HG02970 (cell line): ENCODE results near the gene UBE2E3.
"Not testable (repeated sequence)": the region's sequence is repeated elsewhere in the genome, so short reads cannot be mapped to it uniquely, and the experiment has no call there.

Experiments
- ATAC-seq: cut with Tn5 transposase; IDR thresholded peaks from one replicate; pipeline ENCODE4 v1.9.1; 2021; ENCODE audit warnings: mild to moderate bottlenecking, moderate library complexity, moderate number of reproducible peaks; ENCODE audit not compliant: unreplicated experiment, low FRiP score

UBE2E3 gene

DNA sequence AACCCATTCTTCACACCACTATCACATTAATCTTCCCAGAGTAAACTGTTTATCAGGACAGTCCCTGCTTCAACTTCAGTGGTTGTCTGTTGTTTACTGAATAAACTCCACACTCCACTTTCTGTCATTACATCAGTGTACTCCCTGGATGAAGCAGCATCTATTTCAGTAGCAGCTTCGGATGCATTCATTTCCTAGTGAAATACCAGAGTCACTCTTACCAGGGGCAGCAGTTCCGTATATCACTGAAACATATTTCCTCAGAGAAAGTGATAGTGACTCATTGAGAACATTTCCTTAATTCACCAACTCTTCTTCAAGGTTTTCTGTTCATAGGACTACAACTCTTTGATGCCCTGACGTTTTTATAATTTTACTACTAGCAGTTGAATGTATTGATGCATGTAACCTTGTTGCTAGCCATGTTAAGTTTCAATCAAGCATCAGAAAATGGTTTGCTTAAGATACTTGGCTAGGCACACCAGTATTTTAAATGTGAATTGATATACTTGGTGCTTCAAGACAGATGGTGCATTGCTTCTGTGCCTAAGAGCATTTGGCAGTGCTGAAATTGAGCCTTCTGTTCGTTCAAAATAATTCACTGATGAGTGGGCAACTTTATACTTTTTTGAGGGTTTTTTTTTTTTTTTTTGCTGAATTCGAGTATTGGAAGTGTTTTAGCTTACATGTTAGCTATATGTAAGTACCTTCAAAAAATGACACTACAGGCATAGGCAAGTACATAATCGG is 92.3 kb downstream of the UBE2E3 start:
- ATAC-seq, result no peak

DNA sequence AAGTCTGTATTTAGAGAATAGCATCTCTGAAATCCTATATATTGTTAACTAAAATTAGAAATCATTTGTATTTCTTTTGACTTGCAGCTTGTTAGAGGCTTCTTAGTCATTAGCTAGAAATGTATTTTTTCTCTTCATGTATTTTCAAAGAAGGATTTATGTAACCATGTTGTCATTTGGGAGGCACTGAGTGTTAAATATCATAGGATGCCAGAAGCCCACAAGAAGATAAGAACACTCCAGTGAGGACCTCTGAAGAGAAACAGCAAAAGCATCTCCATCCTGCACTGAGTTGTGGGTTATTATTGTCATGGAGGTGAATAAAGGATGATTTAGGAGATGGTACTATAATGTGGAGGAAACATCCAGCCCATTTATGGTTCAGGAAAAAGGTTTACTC is 93.5 kb downstream of the UBE2E3 start:
- no peak for ATAC-seq

DNA sequence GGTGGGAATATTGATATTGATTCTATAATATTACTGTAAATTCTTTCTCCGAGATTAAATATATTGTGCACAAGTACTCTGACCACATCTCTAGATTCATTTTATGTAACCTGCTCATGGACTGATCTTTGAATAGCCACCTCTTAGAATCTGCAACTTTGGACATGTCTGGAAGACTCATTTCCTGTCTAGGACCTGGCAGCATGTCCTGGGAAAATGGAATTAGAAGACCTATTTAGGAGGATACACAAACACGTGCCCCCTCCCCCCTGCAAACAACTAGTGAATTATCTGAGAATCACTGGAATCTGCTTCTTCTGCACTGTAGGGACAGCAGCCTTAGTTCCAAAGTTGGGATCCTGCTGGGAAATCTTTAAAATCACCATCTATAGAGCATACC is 94.1 kb downstream of the UBE2E3 start:
- ATAC-seq, result no peak

DNA sequence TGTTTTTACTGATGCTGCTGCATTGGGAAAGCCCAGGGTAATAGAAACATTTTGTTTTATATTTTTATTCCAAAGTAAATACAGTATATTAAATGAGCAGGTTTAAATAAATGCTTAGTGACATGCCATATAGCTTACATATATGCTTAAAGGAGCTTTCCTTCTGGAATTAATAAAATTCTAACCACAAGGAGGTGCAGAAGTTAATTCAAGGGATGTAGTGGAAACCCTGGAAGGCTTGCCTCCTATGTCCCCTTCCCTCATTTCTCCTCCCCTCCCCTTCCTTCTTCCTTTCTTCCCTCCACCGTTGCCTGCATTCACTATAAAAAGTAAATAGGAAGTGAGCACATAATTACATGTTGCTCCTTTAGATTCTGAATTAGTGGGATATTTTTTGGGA is 96.3 kb downstream of the UBE2E3 start:
- ATAC-seq, result no peak

DNA sequence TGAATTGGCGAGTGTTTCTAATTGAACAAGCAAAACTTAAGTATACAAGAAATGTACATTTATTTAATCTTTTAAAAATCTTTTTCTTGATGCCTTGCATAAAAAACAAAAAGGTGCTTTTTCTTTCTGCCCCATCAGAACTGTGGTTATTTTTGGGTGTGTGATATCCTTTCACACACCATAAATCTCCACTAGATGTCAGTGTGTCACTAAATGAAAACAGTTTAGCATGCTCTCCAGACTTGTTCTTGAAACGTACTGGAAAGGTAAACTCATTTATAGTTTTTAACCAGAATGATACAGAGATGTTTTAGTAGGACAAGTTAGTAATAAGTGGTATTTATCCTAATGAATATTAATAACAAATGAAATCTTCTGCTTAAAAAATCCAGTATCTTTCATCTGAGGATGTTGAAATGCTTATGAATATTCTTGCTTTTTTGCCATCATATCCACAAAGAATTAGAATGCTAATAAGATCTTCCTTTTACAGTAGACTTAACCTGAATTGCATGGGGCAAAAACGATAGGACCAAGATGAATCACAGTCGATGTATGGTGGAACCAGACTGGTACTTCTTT is 96.8 kb downstream of the UBE2E3 start:
- ATAC-seq, result peak; percentile 76

DNA sequence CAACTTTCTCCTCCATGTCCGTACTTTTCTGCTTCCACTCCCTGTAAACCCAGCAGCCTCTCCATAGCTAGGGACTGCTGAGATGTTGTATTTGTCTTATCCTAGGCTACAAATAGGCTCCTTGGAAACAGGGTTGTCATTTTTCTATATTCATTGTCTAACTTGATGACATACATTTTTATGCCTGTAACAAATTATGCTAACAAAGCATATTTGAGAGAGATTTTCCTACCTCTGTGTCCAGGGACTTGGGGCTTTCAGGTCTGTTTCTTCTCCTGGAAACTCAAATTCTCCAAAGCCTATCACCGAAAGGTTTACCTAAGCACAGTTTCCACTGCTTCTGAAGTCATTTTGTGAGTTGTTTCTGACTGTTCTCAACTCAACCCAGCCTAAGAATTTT is 102.7 kb downstream of the UBE2E3 start:
- ATAC-seq, result no peak

DNA sequence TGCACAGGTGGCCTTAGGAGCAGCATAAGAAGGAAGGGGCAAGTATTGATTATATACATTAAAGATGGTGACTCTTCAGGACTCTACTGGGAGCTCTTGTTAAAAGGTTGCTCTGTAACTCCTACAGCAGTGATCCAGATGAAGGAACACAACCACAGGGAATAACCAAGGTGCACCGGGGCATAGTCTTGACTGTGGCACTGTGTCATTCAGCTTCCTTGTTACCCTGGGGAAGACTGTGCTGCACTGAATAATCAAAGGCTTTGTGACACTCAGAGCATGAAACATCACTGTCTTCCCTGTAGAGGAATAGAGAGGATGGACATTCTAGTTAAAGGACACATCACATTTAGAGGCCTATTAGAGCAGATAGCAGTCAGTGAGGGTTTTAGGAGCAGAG is 105.3 kb downstream of the UBE2E3 start:
- ATAC-seq, result no peak

DNA sequence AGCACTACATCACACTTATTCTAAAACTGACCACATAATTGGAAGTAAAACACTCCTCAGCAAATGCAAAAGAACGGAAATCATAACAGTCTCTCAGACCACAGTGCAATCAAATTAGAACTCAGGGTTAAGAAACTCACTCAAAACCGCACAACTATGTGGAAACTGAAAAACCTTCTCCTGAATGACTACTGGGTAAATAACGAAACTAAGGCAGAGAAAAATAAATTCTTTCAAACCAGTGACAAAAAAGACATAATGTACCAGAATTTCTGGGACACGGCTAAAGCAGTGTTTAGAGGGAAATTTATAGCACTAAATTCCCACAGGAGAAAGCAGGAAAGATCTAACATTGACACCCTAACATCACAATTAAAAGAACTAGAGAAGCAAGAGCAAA is 111.5 kb downstream of the UBE2E3 start:
- ATAC-seq, result not testable (repeated sequence)

DNA sequence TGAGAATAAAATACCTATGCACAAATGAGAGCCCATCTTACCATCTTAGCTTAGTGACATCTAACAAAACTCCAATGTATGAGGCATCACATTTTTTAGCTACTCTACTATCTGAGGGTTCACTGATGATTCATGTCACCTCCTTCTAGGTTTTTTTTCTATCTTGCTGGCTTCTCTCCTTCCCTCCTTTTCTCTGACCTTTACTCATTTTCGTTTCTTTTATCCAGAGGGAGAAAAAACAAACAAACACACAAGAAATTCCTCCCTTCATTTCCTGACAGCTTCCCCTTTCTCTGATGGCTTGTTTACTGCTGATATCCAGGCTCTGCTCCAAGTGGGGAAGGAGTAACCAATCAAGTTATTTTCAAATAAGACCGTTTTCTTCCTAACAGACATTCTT is 115.1 kb downstream of the UBE2E3 start:
- ATAC-seq, result no peak

DNA sequence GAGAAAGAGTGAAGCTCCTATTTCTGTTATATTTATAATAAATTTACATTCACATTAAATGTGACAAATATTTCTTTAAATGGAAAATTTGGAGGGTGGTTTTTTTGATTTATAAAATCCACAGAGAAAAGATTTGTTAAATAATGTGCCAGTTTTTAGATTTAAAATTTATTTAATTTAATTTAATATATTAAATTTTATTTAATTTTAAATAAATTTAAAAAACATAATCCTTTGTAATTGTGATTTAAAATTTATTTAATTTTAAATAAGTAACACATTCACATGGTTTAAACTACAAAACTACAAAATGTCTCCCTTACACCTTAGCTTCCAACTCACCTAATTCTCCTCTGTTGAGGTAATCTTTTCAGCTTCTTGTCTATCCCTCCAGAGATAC is 123.3 kb downstream of the UBE2E3 start:
- ATAC-seq, result no peak

DNA sequence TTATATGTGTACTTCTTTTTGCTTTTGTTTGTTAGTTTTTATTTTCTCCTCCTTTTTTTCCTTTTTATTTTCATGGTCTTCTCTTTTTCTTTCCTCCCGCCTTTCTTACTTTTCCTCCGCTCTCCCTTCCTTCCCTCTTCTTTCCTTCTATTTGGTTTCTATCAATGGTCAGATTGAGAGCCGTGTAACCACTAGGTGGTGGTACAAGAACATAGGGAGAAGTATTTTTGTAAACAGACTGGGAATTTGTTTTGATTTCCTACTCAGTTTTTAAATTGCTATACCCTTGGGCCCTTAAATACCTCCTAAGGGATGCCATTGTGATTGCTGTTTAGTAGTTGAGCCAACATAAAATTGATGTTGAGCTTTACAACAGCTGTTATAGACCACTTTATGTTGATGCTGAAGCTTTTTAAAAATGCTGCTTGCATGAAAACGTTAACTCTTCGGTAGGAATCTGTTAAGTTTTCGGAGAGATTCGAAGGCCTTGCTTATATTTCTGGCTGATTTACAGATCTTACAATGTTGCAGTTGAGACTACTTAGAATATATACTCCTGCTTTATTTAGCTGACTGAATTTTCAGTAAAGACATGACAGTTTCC is 124.2 kb downstream of the UBE2E3 start:
- no peak for ATAC-seq

DNA sequence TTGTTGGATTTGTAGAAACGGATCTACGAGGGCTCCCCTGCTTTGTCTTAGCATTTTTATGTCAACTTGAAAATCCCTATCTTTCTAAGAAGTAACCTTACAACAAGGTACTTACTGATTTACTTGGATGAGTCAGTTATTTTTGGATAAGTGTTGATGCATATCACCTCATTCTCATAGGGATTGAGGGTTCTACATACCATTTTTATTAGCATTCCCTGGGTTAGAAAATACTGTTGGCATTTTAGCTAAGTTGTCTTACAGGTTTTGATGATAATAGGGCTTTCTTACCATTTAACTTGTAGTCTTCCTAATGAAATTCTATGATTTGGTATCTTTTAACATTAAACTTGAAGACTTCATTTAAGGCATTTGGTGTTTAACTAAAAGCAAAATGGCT is 125.2 kb downstream of the UBE2E3 start:
- ATAC-seq, result no peak

DNA sequence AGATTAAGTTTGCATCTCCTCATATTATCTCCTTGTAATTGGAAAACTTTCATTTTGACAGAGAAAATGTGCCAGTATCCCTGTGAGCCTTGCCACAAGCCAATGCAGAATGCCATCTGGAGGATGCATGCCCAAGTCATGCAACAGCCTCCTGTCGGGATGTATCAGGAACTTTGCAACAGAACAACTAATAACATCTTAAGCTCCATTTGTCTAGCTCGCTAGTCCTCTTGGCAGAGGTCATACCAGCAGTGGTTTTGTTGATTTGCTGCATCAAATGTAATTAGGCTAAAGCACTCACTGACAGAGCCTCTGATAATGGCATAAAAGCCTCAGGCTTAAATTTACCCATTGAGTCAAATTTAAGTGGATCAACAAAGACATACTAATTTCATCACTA is 125.8 kb downstream of the UBE2E3 start:
- no peak for ATAC-seq

DNA sequence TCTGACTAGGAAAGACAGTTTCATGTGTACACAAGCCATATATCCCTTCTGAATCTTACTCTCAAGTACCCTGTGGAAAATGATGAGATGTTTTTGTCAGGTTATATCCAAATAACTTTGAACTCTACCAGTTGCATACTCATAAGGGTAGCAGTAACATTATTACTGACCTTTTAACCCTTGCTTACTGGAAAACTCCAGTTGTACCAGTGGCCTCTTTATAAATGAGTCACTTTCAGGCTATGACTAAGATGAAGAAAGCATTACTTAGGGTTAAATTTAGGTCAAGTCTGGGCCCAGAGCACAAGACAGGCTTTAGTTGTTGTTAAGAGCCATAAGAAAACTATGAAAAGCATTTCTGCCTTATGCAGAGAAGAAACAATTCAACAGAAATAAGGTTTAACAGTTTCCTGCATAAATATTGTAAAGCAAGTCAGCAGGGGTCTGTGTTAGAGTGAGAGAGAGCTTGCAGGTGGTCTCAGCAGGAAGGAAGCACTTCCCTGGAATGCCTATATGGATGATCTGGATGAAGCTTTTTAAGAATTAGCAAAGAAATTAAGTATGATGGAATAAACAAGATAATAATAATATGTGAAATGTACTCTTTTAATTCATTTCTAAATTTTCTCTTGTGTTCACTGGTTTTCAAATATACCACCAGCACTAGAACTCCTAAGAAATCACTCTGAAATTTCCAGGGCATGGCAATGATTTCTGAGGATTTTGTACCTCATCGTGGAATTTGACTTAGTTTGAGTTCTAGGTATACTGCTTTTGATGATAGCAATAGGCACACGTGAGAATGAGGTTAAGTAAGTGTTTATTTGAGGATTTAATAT is 126.6 kb downstream of the UBE2E3 start:
- ATAC-seq, result peak; percentile 94

DNA sequence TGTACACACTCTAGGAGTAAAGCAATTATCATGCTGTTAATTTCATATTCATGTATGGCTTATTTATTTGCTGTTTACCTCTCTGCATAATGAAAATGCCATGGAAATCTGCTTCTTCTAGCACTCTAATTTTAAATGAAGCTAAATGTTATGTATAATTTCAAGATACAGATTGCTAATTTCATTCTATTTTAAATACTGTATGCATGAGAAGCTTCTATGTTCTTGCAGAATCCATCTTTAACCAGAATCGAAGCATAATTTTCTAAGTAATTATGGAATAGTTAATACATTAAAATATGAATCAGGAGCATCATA is 127.2 kb downstream of the UBE2E3 start:
- ATAC-seq, result no peak

DNA sequence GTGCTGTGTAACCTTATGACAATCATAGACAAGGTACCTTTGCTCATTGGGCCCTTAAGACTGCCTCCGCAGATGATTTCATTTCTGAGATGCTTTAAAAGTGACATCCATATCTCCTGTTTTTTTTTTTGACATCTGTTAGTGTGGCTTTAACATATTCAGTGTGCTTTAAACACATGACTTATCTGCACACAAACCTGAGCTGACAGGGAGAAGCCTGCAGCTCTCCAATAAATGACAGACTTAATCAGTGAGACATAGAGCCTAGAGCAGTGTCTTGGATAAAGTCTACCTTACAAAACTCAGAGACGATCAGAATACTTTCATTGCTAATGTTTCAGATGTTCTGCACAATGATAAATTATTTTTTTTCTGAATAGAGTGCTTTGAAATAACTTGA is 130.7 kb downstream of the UBE2E3 start:
- ATAC-seq, result no peak

DNA sequence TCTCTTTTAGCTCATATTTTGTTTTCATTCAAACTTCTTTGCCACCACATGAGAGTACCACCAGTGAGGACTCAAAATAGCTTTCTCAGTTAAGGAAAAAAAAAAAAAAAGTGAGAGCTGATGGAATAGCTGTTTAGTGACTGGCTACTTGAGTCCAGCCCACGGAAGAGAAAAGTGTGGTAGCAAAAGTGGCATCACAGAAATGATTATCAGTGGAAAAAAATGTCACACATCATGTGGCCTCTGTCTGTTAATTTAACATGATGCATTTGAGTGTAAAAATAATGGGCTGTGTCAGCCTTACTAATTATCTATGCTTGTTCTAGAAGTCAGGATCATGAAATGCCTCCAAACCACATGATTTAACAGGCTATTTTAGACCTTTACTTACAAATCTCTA is 132.5 kb downstream of the UBE2E3 start:
- ATAC-seq, result no peak
